ENCODE results near the gene DYNLL2. TPM values are rescaled to one million over a fixed set of nuclear protein-coding genes. Genes with fewer than 3 reads are reported as not detected.
"Not testable (repeated sequence)": the region's sequence is repeated elsewhere in the genome, so short reads cannot be mapped to it uniquely, and the experiment has no call there.

Gene DYNLL2
- total RNA-seq, 1 donor from 2014 or later, result 11.9 TPM

DNA sequence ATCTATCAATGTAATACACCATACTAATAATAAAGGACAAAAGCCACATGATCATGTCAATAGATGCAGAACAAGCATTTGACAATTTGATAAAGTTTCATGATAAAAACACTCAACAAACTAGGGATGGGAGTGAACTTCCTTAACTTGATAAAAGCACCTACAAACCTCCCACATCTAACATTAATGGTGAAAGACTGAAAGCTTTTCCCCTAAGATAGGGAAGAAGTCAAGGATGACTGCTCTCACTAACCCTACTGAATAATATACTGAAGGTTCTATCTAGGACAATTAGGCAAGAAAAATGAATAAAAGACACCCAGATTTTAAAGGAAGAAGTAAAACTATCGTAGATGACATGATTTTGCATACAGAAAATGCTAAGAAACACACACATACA lies 10.4 kb upstream of the DYNLL2 start:
- no peak for DNase-seq (ENCODE audit: low read depth, low spot score)

DNA sequence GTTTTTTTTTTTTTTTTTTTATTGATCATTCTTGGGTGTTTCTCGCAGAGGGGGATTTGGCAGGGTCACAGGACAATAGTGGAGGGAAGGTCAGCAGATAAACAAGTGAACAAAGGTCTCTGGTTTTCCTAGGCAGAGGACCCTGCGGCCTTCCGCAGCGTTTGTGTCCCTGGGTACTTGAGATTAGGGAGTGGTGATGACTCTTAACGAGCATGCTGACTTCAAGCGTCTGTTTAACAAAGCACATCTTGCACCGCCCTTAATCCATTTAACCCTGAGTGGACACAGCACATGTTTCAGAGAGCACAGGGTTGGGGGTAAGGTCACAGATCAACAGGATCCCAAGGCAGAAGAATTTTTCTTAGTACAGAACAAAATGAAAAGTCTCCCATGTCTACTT lies 10.0 kb upstream of the DYNLL2 start:
- not testable (repeated sequence) for DNase-seq (ENCODE audit: low read depth, low spot score)

DNA sequence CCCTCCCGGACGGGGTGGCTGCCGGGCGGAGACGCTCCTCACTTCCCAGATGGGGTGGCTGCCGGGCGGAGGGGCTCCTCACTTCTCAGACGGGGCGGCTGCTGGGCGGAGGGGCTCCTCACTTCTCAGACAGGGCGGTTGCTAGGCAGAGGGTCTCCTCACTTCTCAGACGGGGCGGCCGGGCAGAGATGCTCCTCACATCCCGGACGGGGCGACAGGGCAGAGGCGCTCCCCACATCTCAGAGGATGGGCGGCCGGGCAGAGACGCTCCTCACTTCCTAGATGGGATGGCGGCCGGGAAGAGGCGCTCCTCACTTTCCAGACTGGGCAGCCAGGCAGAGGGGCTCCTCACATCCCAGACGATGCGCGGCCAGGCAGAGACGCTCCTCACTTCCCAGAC lies 8.8 kb upstream of the DYNLL2 start:
- not testable (repeated sequence) for DNase-seq (ENCODE audit: low read depth, low spot score)

DNA sequence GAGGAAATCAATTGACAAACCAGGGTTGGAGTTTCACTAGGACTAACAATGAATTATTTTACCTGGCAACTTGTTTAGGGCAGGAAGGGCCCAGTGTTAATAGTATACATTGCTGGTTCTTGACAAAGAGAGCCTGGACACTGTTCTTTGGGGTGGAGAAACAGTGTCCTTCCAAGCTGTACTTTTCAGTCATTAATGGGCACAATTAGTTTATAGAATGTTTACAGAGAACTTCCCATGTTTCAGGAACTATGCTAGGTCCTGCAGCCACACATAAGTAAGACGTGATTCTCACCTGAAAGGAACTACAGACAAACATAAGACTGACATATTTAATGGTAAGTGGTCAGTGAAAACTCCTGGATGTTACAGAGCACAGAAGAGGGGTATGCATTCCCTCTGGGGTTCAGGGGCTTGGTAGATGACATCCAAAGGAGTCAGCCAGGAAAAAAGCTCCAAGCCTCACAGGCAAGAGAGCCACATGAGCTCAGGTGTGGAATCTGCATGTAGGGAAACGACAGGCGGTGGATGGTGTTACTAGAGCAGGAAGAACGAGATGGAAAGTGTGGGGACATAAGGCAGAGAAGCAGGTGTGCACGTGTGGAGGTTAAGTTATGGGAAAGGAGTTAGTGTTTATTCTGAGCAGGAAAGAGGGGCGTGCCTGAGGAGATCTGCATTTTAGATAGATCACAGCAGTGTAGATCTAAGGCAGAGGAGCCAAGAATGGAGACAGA lies 3.8 kb upstream of the DYNLL2 start:
- DNase-seq (ENCODE audit: low read depth, low spot score), result no peak

DNA sequence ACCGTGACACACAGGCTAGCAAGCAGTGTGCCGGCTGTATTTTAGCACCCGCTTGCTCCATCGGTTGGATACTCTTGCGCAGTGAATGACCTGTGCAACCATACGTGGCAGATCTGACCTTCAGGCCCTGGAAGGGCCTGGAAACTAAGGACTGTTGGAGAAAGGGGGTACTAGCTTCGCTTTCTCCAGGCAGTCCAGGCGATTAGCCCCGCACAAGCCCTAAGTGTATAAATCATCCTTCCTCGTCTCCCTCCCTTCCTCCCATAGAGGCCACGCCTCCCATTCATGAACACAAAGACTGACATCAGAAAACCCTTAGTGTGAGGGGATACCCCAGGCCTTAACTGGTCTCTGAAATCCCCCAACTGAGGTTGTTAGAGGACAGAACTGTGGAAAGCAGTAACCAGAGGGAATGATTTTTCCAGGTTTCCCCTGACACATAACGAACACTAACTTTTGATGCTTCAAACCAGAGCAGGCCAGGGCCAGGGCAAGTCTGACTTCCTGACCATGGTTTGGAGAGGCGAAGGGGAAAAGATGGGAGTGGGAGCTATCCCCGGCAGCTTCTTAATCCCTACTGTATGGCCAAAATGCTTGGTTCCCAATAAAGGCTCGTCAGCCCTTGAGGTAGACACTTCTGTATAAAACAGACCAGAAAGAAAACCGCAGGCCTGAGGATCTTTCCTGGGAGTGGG lies 1.4 kb upstream of the DYNLL2 start:
- DNase-seq (ENCODE audit: low read depth, low spot score), result no peak

DNA sequence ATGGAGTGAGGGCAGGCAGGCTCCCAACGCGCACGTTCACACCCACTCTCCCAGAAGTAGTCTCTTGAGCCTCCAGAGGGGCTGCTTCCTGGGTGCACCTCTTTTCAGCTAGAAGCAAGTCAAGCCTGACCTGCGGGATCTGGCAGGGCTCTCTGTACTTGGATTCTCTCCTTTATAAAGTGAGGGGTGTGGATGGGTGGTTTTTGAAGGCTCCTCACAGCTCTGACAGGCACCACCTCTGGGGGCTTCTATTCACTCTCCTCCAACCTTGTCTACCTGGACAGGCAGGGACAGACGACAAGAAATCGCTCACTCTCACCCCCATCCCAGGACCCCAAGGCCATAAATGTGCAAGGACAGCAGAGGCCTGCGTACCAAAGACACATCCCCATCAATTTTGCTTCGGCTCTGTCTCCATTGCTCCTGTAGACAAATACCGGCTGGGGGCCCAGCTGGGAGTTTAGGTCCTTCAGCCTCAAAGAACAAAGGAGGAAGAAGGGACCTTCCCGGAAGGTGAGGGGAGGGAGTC lies 814 bp upstream of the DYNLL2 start:
- DNase-seq (ENCODE audit: low read depth, low spot score), result no peak

DNA sequence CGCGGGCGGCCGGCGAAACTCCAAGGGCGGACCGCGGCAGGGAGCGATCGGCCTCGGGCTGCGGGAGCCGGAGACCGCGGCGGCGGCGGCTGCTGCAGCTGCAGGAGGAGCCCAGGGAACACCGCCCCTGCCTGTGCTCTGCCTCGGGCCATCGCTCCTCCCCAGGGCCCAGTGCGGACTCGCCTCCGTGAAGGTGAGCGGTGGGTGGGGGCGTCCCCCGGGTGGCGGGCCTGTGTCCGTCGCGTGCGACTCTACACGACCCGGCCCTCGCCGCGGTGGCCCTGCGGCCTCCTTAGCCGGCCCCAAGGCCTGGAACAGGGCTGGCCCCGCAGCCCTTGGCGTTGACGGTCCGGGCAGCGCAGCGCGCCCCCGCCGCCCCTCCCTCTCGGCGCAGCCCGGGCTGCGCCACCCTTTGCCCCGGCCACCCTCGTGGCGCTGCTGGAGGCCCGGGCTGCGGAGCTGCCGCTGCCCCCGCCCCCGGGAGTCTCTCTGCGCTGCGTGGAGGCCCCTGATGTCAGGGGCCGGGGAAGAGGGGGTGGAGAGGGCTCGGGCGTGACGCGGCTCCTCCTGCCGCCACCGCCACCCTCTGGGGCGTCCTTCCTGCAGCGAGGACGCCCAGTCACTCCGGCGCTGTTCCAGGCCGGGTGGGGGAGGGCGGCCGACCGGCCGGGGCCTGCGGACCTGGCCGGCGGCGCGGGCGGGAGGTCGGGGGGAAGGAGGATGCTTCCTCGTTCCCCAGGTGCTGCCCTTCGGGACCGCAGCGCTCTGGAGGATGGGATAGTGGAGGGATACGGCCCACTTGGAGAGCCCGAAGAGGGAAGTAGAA lies 485 bp downstream of the DYNLL2 start:
- DNase-seq (ENCODE audit: low read depth, low spot score), result no peak

DNA sequence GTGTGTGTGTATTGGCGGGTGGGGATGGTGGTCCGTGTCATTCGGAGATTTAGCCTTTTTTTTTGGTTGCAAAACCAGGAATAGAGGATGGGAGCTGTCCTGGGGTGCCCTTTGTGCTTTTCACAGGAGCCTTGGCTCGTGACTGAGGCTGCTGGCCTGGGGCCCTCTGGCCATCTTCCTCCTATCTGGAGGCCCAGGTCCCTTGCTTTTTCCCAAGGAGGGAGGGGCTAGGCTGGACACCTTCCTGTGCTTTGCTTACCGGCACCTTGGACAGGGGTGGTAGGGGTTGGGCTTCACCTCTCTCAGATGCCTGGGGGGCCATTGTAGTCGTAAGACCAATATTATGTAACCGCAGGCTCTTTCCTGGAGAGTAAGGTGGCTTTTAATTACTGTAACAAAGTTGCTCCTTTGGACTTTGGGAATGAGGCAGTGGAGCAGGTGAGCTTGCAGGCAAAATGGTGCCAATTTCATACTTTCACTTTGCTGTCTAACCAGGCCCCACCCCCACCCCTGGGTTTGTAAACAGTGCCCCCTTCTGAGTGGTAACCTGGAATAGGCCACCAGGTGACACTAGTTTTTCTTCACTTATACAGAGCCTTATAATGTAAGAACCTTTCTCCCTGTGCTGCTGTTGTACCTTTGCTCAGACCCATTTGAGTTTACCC lies 1.2 kb downstream of the DYNLL2 start:
- DNase-seq (ENCODE audit: low read depth, low spot score), result no peak

DNA sequence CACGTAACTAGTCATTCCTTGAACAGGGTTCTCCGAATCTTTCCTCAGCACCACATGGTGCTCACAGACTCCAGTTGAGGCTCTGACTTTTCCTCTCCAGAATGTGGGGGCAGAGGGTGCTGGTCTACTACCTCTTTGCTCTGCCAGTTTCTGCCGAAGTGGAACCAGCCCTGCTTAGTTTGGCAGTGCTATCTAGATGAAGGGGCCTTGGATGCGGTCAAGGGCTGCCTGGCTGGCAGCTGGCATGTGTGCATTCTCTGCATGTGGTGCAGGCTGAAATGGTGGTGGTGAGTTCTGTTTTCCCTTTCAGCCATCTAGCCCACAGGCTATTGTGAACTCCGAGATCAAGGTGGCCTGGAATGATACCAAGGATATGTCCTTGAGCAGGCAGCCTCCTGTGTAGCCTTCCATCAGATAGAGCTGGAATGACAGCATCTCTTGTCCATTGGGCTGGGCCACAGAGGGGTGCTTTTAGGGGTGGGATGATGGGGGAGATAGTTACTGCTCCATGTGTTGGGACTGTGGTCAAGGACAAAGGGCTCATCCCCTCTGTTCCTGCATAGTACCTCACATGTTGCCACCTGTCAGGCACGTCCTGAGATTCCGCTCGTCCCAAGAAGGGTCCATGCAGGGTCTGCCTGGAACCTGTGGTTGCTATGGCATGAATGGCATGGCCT lies 2.0 kb downstream of the DYNLL2 start:
- no peak for DNase-seq (ENCODE audit: low read depth, low spot score)

DNA sequence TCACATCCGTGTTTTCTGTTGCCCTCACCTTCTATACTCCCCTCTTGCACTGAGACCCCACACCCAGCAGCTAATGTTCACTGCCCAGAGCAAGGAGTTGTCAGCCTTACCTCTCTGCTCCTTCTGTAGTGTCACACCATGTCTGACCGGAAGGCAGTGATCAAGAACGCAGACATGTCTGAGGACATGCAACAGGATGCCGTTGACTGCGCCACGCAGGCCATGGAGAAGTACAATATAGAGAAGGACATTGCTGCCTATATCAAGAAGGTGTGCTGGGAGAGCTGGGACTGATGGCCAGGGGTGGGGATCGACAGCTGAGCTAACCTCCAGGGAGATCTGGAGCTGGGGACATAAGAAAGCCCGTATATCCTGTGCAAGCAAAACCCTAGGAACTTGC lies 3.7 kb downstream of the DYNLL2 start:
- no peak for DNase-seq (ENCODE audit: low read depth, low spot score)

DNA sequence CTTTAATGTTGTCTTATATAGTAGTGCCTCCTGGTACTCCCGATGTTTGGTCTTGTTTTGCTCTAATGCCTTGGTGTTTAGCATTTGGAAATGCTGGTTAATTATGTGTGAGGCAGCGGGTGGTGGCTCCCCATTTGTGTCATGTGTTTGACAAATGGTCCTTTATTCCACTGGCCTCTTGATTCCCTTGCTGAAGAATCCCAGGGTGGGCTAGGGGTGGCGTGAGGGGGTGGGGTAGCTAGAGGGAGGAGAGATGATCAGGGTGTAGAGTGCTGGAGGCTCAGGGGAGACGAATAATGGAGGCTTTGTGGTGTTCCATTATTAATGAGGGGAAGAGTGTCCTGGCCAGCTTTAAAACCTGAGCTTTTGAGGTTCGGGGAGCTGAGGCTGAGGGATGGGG lies 5.4 kb downstream of the DYNLL2 start:
- DNase-seq (ENCODE audit: low read depth, low spot score), result no peak

DNA sequence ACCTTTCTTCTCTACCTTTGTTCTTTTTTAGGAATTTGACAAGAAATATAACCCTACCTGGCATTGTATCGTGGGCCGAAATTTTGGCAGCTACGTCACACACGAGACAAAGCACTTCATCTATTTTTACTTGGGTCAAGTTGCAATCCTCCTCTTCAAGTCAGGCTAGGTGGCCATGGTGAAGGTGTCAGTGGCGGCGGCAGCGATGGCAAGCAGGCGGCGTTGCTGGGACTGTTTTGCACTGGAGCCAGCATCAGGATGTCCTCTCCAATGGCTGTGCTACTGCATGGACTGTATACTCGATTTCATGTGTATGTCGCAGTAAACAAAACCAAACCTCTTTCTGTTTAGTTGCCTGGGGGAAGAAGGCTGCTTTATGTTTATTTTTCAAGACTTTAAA lies 5.9 kb downstream of the DYNLL2 start:
- no peak for DNase-seq (ENCODE audit: low read depth, low spot score)

DNA sequence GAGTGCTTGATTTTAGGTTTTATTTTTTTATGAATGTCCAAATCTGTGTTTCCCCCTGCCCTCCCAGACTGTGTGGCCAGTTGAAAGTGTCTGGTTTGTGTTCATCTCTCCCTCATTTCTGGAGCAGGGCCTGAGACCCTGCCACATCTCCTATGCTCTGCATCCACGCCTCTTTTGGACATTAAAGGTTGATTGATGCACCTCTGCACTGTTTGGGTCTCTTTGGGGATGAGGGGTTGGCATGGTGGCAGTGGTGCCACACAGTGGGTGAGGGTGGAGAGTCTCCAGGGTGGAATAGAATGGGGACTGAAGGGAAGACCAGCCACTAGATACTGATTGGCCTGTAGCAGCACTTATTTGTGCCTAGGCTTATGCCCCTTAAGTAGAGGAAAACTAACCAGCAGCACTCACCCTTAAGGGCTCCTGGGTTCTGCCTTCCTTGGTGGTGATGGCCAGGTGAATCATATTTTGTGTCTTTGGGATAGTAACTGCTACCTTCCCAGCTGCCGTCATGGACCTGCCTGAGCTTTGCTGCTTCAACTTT lies 7.9 kb downstream of the DYNLL2 start:
- no peak for DNase-seq (ENCODE audit: low read depth, low spot score)

DNA sequence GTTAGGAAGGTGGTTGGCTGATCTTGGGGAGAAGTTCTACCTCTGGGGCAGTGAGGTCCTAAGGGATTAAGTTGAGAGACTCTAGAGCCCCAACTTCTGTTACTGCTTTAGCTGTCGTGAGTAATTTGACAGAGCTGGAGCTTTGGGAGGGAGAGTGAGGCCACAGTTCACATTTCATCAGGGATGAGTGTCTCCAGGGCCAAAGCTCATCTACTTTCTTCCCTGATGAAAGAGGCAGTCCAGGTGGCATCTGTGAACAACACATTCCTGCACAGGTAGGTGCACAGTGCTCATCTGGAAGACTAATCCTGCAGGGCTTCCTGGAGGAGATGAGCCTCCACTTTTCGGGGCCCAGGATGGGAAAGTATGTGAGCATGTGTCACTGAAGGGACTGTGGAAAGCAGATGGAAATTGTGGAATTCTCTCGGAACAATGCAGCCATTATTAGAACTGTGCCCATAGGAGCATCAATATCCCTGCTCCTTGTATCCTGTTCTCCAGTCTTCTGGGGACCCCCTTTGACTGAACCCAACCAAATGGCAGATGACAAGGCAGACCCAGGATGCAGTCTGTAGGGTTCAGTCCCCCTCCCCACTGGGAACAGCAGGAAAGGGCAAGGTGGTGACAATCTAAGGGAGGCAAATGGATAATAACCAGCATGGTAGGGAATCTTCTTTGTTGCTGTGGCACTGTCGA lies 9.0 kb downstream of the DYNLL2 start:
- no peak for DNase-seq (ENCODE audit: low read depth, low spot score)

DNA sequence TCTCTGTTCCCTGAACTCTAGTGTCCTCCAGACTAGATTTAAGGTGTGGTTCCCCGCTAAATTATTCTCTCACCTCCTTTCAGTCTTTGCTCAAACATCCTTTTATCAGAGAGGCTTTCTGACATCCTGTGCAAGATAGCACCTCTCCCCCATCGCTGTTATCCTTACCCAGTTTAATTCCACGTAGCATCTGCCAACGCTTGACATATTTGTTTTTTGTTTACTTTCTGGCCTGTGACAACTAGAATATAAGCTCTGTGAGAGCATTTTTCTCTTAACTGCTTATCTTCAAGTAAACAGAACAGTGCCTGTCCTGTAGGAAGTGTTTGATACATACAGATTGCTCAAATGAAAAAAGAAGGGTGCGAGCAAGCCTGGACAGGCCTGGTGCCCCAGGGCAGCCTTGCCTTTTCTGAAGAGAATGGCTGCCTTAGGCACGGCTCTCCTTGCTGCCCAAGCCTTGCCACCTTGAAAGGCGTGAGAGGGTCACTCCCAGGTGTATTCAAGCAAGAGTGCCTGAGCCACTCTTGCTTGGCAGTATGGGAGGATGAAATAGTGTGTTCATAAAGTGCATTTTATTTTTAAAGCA lies 9.7 kb downstream of the DYNLL2 start:
- DNase-seq (ENCODE audit: low read depth, low spot score), result no peak

DNA sequence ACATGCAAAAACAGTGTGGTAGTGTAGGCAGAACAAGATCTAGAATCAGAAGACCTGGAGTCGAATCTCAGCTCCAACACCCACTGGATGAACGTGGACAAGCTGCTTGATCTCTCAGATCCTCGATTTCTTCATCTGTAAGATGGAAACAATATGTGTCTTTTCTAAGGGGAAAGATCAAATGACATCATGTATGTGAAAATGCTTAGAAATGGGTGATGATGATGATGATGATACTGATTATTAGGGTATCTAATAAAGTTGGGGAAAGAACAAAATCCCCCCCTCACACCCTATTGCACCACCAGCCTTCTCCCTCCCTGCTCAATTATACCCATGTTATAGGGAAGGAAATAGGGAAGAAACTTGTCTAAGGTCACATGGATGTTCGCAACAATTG lies 10.9 kb downstream of the DYNLL2 start:
- DNase-seq (ENCODE audit: low read depth, low spot score), result no peak

DNA sequence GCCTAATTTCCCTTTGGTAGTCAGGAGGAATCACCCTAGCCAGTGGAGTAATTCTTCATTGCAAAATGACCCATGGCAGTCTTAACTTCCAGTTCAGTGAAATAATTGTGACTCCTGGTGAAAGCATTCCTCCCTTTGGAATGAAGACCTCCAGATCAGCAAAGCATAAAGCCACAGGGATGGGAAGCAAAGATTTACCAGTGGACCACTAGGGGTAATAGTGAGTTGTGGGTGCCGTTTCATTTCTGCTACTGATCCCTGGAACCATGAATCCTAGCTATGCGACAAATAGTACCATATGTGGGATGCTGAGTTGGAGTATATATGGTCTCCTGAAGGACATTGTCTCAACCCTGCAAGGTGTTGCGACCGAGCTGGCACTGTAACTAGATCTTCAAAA lies 13.7 kb downstream of the DYNLL2 start:
- no peak for DNase-seq (ENCODE audit: low read depth, low spot score)

DNA sequence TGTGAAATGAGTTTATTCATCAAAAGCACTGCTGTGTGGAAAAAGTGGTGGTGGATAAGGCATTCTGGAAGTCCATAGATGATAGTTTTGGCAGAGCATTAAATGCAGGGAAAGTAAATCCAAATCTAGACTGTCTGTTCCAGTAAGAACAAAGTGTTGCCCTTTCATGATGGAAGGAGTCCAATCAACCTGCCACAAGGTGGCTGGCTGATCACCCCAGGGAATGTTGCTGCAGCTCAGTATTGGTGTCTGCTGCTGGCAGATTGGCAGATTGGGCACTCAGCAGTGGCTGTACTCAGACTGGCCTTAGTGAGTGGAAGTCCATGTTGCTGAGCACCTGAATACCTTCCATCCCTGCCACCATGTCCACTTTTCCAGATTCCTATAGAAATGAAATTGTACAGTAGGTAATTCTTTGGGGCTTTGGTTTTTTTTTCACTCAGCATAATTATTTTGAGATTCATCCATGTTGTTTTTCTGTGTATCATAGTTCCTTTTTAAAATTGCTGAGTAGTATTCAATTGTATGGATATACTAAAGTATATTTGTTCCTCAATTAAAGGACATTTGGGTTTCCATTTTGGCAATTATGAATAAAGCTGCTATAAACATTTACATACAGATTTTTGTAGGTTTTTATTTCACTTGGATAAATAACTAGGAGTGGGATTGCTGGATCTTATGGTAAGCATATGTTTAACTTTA lies 14.3 kb downstream of the DYNLL2 start:
- no peak for DNase-seq (ENCODE audit: low read depth, low spot score)

DNA sequence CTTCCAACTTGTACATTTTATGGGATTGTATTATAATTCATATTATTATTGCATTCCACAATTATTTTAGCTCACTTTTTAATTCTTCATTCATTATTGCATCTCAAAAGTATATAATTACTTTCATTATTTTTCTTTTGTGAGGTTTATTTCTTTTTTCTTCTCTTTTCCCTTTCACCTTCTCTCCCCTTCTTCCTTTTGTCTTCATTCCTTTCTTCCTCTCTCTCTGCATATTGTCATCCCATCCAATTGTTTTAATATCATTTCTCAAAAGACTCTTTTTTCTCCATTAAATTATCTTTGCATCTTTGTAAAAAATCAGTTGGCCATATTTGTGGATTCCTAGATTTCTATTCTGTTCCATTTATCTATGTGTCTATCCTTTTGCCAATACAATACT lies 17.3 kb downstream of the DYNLL2 start:
- no peak for DNase-seq (ENCODE audit: low read depth, low spot score)

Data from pulmonary artery endothelial cell (primary cell).